Measurements from ENCODE around the gene FHIP2A. TPM values are rescaled to one million over a fixed set of nuclear protein-coding genes. Genes with fewer than 3 reads are reported as not detected.
"Not testable (repeated sequence)": the region's sequence is repeated elsewhere in the genome, so short reads cannot be mapped to it uniquely, and the experiment has no call there.

FHIP2A gene, protein sequence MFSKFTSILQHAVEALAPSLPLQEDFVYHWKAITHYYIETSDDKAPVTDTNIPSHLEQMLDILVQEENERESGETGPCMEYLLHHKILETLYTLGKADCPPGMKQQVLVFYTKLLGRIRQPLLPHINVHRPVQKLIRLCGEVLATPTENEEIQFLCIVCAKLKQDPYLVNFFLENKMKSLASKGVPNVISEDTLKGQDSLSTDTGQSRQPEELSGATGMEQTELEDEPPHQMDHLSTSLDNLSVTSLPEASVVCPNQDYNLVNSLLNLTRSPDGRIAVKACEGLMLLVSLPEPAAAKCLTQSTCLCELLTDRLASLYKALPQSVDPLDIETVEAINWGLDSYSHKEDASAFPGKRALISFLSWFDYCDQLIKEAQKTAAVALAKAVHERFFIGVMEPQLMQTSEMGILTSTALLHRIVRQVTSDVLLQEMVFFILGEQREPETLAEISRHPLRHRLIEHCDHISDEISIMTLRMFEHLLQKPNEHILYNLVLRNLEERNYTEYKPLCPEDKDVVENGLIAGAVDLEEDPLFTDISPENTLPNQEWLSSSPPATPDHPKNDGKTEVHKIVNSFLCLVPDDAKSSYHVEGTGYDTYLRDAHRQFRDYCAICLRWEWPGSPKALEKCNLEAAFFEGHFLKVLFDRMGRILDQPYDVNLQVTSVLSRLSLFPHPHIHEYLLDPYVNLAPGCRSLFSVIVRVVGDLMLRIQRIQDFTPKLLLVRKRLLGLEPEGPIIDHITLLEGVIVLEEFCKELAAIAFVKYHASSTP
- polyA plus RNA-seq (2013, experiment 1 of 2; ENCODE audit: insufficient read length), result 37.1 TPM
- polyA plus RNA-seq (2013, experiment 2 of 2; ENCODE audit: insufficient read length), result 45.8 TPM

DNA sequence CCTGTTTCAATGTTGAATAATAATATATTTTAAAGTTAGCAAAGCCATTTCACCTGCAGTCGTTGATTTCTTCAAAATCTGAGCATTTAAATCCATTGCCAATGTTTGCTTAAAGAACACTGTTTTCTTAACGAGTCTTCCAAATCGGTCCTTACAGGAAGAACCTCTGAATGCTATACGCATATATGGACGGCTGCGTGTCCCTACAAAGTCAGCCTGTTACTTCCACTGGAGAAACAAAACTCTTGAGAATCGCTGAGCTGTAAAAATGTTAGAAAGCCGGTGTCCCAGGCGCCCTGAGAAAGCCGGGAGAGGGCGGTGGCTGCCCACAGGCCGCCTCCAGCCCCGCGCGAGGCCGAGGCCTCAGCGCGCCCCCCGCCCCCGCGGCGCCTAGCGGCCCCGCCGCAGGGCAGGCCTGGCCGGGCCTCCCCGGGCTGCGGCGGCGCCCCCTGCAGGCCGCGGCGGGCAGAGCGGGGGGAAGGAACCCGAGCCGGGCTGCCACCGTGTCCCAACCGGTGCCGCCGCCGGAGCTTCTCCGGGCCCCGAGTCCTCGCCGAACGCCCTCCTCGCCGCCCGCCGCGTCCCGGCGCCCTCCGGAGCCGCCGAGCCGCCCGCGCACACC, at the start of gene FHIP2A:
Gene FHIP2A (plus strand): TSS at position 488 of the 622 bp plus-strand sequence. CDS start 299 bp downstream, outside the sequence.
- DNase-seq, result peak; percentile 85

DNA sequence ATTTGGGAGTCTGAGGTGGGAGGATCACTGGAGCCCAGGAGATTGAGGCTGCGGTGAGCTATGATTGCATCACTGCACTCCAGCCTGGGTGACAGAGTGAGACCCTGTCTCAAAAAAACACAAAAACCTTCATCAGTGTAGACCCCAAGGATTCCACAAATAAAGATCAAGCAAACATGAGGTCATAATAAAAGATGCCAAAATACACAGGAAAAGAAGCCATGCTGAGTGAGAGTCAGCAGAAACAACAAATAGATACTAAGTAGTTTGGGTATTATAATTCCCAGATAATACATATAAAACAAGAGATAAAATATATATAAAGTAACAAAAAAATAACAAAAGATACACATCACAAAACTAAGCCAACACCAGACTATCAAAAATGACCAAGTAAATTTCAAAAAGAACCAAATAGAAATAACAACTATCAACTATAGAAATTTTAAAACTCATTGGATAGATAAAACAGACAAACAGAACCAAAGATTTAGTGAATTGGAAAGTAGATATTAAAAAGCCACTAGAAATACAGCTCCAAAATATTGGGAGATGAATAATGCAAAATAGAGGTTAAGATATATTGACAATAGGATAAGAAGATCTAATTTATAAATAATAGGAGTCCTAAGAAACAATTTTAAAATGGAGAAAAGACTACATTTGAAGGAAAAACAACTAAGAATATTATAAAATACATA, 48.9 kb upstream of the FHIP2A start:
- DNase-seq, result peak; percentile 55

DNA sequence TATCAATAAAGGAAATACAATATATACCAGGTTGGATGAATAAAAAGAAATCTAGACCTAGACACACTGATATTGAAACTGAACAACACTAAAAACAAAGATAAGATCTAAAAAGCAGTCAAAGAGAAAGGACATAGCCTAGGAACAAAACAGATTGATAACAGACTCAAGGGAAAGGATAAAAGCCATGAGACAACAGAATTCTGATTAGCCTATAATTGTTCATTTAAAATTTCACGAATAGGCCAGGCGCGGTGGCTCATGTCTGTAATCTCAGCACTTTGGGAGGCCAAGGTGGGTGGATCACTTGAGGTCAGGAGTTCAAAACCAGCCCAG, 48.4 kb upstream of the FHIP2A start:
- DNase-seq, result no peak

DNA sequence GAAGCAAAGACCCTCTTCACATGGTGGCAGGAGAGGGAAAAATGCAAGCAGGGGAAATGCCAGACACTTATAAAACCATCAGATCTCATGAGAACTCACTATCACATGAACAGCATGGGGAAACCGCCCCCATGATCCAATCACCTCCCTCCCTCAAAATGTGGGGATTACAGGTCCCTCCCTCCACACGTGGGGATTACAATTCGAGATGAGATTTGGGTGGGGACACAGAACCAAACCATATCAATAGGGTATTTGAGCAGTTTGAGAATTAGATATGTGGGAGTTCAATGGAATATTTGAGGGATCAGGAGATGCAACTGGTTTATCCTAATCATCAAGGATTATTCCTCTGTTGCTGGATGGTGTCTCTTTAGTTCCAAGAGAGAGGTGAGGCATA, 46.5 kb upstream of the FHIP2A start:
- not testable (repeated sequence) for DNase-seq

DNA sequence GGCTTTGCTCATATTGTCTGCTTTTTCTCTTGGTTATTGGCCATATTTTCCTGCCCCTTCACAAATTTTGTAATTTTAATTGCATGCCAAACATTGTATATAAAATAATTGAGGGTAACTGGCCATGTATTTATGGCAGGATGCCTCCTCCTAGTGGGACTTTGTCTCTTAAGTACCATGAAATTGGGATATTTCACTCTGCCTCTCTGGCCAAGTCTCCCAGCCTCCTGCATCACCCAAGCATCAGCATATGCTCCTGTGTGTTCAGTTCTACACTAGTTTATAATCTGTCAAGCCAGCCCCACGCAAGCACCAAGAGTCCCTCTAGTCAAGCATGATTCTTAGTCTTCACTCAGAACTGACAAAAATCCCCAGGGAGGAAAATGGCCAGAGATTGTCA, 44.2 kb upstream of the FHIP2A start:
- DNase-seq, result no peak

DNA sequence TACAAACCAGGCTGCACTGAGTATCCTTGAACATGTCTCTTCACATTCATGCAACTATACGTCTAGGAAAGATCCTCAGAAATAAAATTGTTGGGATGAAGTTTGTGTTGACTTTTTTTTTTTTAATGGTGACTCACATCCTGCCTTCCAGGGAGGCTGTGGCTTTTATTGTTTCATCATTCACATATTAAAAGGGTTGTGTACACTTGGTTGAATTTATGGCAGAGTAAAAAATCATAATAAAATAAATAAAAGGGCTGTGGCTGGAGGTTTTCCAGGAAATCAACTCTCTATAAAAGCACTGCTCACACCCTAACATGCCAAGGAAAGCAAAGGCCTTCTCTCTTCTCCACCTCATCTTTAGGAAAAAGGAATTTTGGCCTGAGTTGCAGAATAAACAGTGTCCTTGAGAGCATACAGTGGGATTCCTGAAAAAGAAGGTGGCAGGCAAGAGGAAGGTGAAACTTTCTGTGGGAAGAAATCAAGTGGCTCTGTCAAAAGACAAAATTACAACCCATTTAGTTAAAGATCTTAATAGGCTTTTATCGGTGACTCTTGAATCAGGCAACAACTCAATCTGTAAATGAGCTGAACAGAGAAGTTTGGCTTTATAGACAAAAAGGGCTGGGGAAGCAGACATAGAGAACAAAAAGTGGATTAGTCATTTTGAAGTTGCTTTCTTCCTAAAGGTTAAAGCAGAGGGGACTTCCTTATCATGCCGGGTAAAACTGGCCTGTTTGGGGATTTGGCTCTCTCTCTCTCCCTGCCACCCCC, 41.6 kb upstream of the FHIP2A start:
- peak; percentile 96 for DNase-seq

DNA sequence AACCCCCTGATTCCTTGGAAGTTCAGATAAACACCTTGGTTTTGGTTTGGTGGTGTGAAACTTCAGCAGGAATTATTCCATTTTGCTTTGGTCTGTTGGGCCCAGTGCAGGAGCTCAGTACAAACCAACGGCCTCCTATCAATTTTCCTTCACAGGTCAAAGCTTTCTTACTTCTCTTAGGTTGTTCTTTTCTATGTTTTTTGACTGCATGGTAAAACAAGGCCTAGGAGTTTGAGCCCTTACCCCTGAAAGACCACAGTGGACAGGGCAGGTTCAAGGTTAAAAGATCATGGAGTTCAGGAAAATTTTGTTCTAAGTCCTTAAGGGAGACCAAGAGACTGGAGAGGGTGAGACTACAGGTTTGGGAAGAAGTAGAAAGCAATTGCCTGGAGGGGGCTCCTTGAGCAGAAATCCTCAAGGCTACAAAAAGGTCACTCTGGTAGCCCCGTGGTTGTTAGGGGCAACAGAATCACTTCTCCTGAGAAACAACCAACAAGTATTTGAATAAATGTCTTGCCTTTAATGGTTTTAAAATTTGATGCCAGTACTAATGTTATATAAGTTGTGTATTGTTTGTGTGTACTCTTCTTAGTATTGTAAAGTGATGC, 40.9 kb upstream of the FHIP2A start:
- DNase-seq, result no peak

DNA sequence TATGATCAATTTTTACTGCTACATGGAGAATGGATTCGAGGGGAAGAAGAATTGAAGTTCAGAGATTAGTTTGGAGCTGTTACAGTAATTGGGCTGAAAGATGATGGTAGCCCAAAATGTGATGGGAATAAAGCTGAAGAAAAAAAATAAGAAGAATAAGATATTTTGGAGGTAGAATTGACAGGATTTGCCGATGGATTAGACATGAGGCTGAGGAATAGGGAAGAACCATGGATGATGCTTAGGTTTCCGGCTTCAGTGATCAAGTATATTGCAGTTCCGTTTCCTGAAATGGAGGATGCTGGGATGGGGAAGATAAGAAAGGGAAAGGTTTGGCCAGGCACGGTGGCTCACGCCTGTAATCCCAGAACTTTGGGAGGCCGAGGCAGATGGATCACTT, 38.9 kb upstream of the FHIP2A start:
- DNase-seq, result no peak

DNA sequence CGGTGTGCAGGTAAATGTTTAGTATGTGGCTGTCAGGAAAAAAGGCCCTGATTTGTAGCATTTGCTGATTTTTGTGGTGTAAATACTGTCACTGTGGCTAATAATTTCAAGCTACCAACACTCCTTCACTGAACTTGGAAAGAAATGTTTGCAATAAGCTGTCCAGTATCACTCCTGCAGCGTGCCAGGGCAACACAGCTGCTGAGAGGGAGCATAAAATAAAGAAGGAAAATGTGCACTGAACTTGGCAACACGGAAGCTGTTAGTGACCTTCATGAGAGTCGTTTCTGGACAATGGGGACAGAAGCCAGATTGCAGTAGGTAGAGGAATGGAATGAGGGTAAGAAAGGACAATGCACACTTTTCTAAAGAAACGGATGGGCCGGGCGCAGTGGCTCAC, 37.9 kb upstream of the FHIP2A start:
- DNase-seq, result no peak

DNA sequence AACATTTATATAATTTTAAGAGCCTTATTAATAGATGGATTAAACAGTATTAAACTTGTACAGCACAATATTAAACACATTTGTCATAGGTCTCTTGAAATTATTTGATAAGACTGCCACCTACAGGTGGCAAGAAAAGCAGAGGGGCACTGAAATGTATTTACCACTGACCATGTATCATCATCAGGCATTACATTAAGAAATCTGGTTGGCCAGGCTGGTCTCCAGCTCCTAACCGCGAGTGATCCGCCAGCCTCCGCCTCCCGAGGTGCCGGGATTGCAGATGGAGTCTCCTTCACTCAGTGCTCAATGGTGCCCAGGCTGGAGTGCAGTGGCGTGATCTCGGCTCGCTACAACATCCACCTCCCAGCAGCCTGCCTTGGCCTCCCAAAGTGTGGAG, 35.1 kb upstream of the FHIP2A start:
- DNase-seq, result peak; percentile 67

DNA sequence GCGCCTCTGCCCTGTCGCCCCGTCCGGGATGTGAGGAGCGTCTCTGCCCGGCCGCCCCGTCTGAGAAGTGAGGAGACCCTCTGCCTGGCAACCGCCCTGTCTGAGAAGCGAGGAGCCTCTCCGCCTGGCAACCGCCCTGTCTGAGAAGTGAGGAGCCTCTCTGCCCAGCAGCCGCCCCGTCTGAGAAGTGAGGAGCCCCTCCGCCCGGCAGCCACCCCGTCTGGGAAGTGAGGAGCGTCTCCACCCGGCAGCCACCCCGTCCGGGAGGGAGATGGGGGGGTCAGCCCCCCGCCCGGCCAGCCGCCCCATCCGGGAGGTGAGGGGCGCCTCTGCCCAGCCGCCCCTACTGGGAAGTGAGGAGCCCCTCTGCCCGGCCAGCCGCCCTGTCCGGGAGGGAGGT, 34.4 kb upstream of the FHIP2A start:
- DNase-seq, result not testable (repeated sequence)

DNA sequence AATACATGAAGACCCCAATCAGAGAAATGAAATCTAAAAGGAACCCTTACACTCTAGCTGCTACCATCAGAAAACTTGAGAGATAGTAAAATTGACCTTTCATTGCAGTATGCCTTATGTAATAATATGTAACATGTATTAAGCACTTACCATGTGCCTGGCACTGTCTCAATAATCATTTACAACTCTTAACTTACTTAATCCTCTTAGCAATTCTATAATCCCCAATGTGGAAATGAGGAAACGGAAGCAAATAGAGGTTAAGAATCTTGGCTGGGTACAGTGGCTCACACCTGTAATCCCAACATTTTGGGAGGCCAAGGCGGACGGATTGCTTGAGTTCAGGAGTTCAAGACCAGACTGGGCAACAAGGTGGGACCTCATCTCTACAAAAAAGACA, 29.8 kb upstream of the FHIP2A start:
- no peak for DNase-seq

DNA sequence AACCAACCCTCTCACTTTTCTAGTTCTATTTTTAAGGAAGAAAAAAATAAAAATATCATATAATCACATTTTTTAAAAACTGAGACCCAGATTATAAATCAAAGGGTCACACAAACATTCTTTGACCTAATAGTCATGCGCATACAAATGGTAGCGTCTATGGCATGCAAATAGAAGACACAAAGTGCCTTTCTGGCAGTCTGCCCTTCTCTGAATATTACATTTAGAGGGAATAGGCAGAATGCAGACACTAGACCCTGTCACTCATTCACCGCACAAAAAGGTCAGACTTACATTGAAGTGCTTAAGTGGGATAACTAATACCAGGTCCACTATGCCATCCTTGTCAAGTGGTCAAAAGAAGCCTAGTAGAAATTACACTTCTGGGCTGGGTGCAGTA, 26.5 kb upstream of the FHIP2A start:
- peak; percentile 52 for DNase-seq

DNA sequence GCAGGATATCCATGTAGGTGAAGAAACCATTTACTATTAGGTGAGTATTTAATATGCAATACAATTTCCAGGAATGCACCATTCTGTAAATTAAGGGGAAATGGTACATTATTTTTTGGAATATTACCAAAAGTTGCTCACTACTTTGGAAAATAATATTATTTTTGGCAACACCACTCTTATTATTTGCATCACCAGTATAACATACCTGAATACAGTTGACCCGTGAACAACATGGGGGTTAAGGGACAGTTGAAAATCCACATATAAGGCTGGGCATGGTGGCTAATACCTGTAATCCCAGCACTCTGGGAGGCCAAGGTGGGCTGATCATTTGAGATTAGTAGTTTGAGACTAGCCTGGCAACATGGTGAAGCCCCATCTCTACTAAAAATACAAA, 21.2 kb upstream of the FHIP2A start:
- DNase-seq, result no peak

DNA sequence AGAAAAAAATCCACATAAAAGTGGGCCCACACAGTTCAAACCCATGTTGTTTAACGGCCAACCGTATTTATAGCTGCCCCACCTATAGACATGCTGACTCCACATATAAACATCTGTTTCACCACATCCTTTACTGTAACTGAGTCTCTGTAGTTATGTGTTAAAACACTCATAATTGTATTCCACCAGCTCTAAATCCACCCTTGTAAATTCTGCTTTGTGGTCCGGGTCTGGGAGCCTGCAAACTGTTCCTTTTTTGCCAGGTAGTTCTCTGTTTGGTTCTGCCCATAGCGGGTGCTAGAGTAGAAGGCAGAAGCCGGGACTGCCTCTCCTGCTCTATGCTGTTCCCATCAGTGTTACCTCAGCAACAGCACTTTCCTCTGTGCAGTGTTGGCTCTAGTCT, 20.2 kb upstream of the FHIP2A start:
- no peak for DNase-seq

DNA sequence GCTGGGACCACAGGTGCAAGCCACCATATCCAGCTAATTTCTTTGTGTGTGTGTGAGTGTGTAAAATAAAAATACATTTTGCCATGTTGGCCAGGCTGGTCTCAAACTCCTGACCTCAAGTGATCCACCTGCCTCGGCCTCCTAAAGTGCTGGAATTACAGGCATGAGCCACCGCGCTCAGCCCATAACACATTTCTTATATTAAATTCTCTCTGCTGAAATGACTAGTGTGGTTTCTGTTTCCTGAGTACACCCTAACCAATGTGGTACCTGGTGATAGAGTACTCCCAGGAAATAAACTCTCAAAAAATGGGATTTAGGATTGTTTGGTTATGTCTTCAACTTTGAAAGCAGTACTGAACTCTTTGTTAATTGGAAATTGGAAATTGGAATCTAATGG, 19.4 kb upstream of the FHIP2A start:
- no peak for DNase-seq

DNA sequence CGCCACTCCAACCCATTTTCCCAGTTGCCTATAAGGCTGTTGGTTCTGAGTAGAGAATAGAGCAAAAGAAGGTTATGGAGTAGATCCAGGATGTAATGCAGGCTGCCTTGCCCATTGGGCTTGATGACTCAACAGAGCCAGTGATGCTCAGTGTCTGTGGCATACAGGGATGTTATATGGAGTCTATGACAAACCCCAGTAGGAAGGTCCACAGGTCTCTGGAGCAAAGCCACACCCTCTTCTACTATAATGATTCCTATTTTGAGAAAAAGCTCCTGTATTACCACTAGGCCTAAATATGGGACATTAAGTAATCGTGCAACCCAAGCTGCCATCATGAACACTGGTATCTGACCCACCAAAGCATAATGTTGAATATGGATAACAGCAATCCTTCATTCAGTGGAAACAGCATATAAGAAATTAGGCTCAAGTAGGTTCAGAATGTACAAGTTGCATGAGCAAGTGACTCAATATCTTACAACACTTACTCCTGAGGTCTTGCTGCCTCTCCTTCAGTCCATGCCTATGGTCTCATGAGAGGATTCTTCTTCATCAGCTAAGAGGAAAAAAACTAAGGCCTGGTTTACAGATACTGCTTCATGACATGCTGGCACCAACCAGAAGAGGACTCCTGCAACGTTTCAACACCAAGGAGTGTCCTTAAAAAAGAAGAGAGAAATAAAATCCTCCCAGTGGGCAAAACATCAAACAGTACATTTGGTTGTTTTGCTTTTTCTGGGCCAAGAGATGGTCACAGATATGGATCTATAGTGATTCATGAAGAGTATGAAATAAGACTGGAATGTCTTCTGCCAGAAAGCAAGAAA, 14.8 kb upstream of the FHIP2A start:
- DNase-seq, result no peak

DNA sequence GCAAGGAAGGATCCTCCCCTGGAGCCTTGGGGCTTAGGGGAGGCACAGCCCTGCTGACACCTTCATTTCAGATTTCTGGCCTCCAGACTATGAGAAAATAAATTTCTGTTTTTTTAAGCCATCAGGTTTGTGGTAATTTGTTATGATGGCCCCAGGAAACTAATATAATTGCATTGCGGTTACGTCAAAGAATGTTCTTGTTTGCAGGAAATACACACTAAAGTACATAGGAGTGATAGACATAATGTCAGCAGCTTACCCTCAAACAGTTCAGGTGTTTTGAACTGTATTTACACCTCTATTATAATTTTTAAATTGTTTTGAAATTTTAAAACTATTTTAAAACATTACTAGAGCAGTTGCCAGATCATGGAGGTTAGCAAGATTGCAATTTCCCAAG, 12.6 kb upstream of the FHIP2A start:
- no peak for DNase-seq

DNA sequence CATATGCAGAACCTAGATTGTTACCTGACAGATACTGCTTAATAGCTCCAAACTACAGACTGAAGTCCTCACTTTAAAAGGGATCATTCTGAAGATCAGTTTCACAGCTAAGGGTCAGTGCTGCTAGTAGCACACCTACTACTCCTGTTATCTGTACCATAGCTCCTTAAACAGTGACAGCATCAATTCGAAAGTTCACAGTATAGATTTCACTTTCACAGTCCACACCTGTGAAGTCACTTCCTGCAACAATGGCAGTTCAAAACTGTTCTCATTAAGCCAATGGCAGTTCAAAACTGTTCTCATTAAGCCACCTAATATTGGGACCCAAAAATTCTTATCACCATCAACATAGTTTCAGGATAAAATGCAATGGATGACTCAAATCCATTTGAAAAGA, 10.7 kb upstream of the FHIP2A start:
- DNase-seq, result no peak

DNA sequence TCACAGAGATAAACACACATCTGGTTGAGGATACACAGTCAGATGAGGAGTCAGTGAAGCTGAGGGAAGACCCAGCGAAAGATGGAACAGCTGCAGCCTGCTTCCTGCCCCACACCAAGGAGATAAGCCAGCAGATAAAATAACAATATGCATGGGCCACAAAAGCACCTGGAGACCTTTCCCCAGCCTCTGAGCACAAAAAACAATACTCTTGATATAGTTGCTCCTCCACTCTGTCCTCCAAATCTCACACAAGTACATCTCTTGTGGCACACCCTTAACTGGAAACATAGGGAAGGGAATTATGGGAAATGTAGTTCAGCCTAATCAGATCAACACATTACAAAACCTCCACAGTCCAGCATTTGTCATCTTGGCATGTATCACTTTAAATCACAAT, 9.7 kb upstream of the FHIP2A start:
- DNase-seq, result no peak

DNA sequence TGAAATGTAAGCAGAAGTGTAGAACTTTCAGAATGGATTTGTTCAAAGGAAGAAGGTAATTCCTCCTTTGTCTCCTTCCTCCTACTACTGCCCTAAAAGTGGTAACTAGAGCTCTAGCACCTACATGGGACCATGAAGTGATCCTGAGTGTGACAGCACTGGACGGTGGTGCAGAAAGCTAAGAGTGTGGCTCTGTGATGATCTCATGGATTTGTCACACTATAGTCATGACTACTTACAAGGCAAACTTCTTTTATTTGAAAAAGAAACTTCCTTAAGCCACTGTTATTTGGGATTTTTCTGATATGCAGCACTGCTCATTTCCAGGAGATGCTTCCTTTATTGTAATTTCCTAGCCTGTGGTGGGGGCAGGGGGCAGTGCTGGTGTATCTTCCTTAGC, 5.8 kb upstream of the FHIP2A start:
- DNase-seq, result no peak
